H9 (cell line): Measurements from ENCODE around the gene IL6ST. TPM values are rescaled to one million over a fixed set of nuclear protein-coding genes. Genes with fewer than 3 reads are reported as not detected.

ENCODE experiments used
- DNase-seq: peaks from one replicate; pipeline ENCODE4 v3.0.0-alpha.2; 2017
- H2AFZ ChIP-seq: one replicate; pipeline ENCODE4 v1.6.1; 2013; ENCODE audit warnings: mild to moderate bottlenecking, low read length, control low read depth, moderate library complexity
- H2AK5ac ChIP-seq: 2 replicates; pipeline ENCODE4 v1.6.1; 2013; ENCODE audit warnings: low read length, control low read depth, mixed read lengths; ENCODE audit not compliant: insufficient read length
- H2BK120ac ChIP-seq: one replicate; pipeline ENCODE4 v1.6.1; 2013; ENCODE audit warnings: low read depth, mild to moderate bottlenecking, low read length, control low read depth, inconsistent platforms; ENCODE audit not compliant: poor library complexity, severe bottlenecking
- H2BK12ac ChIP-seq: 2 replicates; pipeline ENCODE4 v1.6.1; 2013; ENCODE audit warnings: low read length, control low read depth, mixed read lengths, low read depth; ENCODE audit not compliant: insufficient read length
- H2BK15ac ChIP-seq: 2 replicates; pipeline ENCODE4 v1.6.1; 2013; ENCODE audit warnings: low read depth, low read length, control low read depth
- H2BK20ac ChIP-seq: one replicate; pipeline ENCODE4 v1.6.1; 2013; ENCODE audit warnings: low read depth, mild to moderate bottlenecking, low read length, control low read depth, inconsistent platforms; ENCODE audit not compliant: poor library complexity, severe bottlenecking
- H2BK5ac ChIP-seq: 2 replicates; pipeline ENCODE4 v1.6.1; 2013; ENCODE audit warnings: low read length, control low read depth, mixed read lengths; ENCODE audit not compliant: insufficient read length
- H3K14ac ChIP-seq: 2 replicates; pipeline ENCODE4 v1.6.1; 2013; ENCODE audit warnings: low read length, control low read depth; ENCODE audit not compliant: insufficient read depth
- H3K18ac ChIP-seq: 2 replicates; pipeline ENCODE4 v1.6.1; 2013; ENCODE audit warnings: low read depth, mild to moderate bottlenecking, mixed read lengths, low read length, control low read depth; ENCODE audit not compliant: insufficient read length
- H3K23ac ChIP-seq: 2 replicates; pipeline ENCODE4 v1.6.1; 2013; ENCODE audit warnings: low read length, control low read depth, mixed read lengths, low read depth; ENCODE audit not compliant: insufficient read length
- H3K23me2 ChIP-seq: 2 replicates; pipeline ENCODE4 v1.6.1; 2013; ENCODE audit warnings: low read depth, mild to moderate bottlenecking, mixed read lengths, low read length, control low read depth; ENCODE audit not compliant: insufficient read length, poor library complexity, severe bottlenecking
- H3K27ac ChIP-seq: 2 replicates; pipeline ENCODE4 v1.5.1; 2013; ENCODE audit warnings: low read length, control low read depth, mixed read lengths, low read depth; ENCODE audit not compliant: insufficient read length
- H3K27me3 ChIP-seq: 2 replicates; pipeline ENCODE4 v1.6.1; 2013; ENCODE audit warnings: low read length, control low read depth, inconsistent platforms; ENCODE audit not compliant: insufficient read depth
- H3K4ac ChIP-seq: 2 replicates; pipeline ENCODE4 v1.6.1; 2013; ENCODE audit warnings: low read depth, mild to moderate bottlenecking, control low read depth, inconsistent platforms, low read length, moderate library complexity
- H3K4me1 ChIP-seq: 2 replicates; pipeline ENCODE4 v1.6.1; 2013; ENCODE audit warnings: low read length, control low read depth, inconsistent platforms; ENCODE audit not compliant: insufficient read depth
- H3K4me2 ChIP-seq: 2 replicates; pipeline ENCODE4 v1.6.1; 2013; ENCODE audit warnings: low read length, control low read depth, mixed read lengths; ENCODE audit not compliant: insufficient read length, insufficient read depth
- H3K56ac ChIP-seq: 2 replicates; pipeline ENCODE4 v1.6.1; 2013; ENCODE audit warnings: low read depth, mild to moderate bottlenecking, mixed read lengths, low read length, control low read depth; ENCODE audit not compliant: insufficient read length
- H3K79me1 ChIP-seq: 2 replicates; pipeline ENCODE4 v1.6.1; 2013; ENCODE audit warnings: low read depth, mild to moderate bottlenecking, moderate library complexity, low read length, control low read depth, inconsistent platforms; ENCODE audit not compliant: insufficient read depth, poor library complexity, severe bottlenecking
- H3K79me2 ChIP-seq: 2 replicates; pipeline ENCODE4 v1.6.1; 2013; ENCODE audit warnings: low read length, control low read depth, inconsistent platforms; ENCODE audit not compliant: insufficient read depth
- H3K9ac ChIP-seq: 2 replicates; pipeline ENCODE4 v1.6.1; 2013; ENCODE audit warnings: low read length, control low read depth, mixed read lengths; ENCODE audit not compliant: insufficient read length; ENCODE audit errors: extremely low read depth
- H3K9me3 ChIP-seq: one replicate; pipeline ENCODE4 v1.6.1; 2013; ENCODE audit warnings: low read depth, low read length, inconsistent platforms; ENCODE audit not compliant: control insufficient read depth
- H3T11ph ChIP-seq: one replicate; pipeline ENCODE4 v1.6.1; 2013; ENCODE audit warnings: mild to moderate bottlenecking, low read length, control low read depth, inconsistent platforms
- H4K20me1 ChIP-seq: one replicate; pipeline ENCODE4 v1.6.1; 2013; ENCODE audit not compliant: control insufficient read depth, insufficient read length, insufficient read depth
- H4K5ac ChIP-seq: 2 replicates; pipeline ENCODE4 v1.6.1; 2013; ENCODE audit warnings: low read depth, mild to moderate bottlenecking, mixed read lengths, low read length, control low read depth; ENCODE audit not compliant: insufficient read length
- H4K8ac ChIP-seq: replicated peaks from 2 replicates; pipeline ENCODE4 v1.6.1; 2013; ENCODE audit warnings: low read length, control low read depth, mixed read lengths, low read depth; ENCODE audit not compliant: insufficient read length
- H4K91ac ChIP-seq: 2 replicates; pipeline ENCODE4 v1.6.1; 2013; ENCODE audit warnings: low read depth, mild to moderate bottlenecking, moderate library complexity, mixed read lengths, low read length, control low read depth; ENCODE audit not compliant: insufficient read length
- H3K27ac Mint-ChIP-seq, 3 experiments: 2 replicates in 2 of 3; 3 replicates in 1 of 3; pipeline ENCODE4 v1.8.0; 2020 to 2021; ENCODE audit warnings: mixed read lengths in 3 of 3, mild to moderate bottlenecking in 1 of 3, moderate library complexity in 1 of 3
- H3K27me3 Mint-ChIP-seq: 2 replicates; pipeline ENCODE4 v1.8.0; 2021; ENCODE audit warnings: low read depth, mild to moderate bottlenecking, moderate library complexity, mixed read lengths
- H3K36me3 Mint-ChIP-seq, 3 experiments: 2 replicates in 2 of 3; 3 replicates in 1 of 3; pipeline ENCODE4 v1.8.0; 2020 to 2021; ENCODE audit warnings: low read depth in 3 of 3, mixed read lengths in 3 of 3; ENCODE audit not compliant: insufficient read depth in 1 of 3
- H3K4me1 Mint-ChIP-seq, 2 experiments: 2 replicates each; pipeline ENCODE4 v1.8.0; 2020; ENCODE audit warnings: mixed read lengths in 2 of 2
- H3K4me3 Mint-ChIP-seq, 2 experiments: 2 replicates in 1 of 2; 3 replicates in 1 of 2; pipeline ENCODE4 v1.8.0; 2020 to 2021; ENCODE audit warnings: mild to moderate bottlenecking in 2 of 2, mixed read lengths in 2 of 2, moderate library complexity in 1 of 2
- H3K9me3 Mint-ChIP-seq, 2 experiments: 2 replicates in 1 of 2; 3 replicates in 1 of 2; pipeline ENCODE4 v1.8.0; 2020; ENCODE audit warnings: mild to moderate bottlenecking in 2 of 2, mixed read lengths in 2 of 2, moderate library complexity in 1 of 2
- WGBS: extraction: QIAGEN DNeasy Blood & Tissue Kit; methylation state at CpG from one replicate; pipeline ENCODE4 v1.1.7; 2013; ENCODE audit warnings: missing lambda C conversion rate, low lambda C conversion rate, mixed read lengths; ENCODE audit not compliant: insufficient read length; ENCODE audit errors: extremely low coverage; 5-methylcytosine and 5-hydroxymethylcytosine counted together
- total RNA-seq: library from RNA; stranded (reverse); gene quantifications from 2 replicates; pipeline ENCODE4 v1.2.1, GENCODE V29; 2021
- TF ChIP-seq, protein P1 (sequence below): fragments of 200-600 bp; sonication (generic); conservative IDR thresholded peaks from 3 replicates; pipeline ENCODE4 v1.8.0; 2021; ENCODE audit warnings: antibody characterized with exemption, mild to moderate bottlenecking

The IL6ST gene
- total RNA-seq, 1 experiment from 2014 or later, result 11.1 TPM

DNA sequence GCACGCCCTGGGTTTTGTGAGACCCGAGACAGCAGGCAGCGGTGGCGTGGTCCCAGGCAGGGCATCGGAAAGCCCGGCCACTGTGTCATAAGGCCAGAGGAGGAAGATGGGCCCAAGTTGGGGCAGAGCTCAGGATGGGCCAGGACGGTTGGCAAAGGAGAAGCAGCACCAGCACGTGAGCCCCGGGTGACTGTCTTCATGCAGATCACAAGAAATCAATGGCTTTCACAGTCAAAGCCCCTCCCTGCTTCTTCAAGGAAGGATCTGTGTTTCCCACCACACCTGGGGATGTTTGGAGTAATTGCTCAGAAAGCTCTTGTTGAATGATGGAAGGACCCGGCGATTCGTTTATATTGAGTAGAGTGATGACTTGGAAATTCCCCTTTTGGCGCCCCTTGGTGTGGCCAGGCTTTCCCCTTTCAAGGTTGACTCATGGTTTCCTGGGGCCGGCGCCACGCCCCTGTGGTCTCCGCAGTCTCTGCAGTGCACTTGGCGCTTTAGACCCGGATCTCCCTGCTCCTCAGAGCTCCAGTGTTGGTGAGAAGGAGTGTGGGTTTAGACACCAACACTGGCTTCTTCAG is 91.6 kb downstream of the IL6ST start:
- no peaks in the 10 kb centered on the region; the same call in 1 of the 2 replicates for H3K27me3 Mint-ChIP-seq
- H4K8ac ChIP-seq, result no peak overlapping the region
- no peak overlapping the region for H3K56ac ChIP-seq
- no peak overlapping the region for H2BK5ac ChIP-seq
- no peak overlapping the region for H3K23ac ChIP-seq
- H3K27me3 ChIP-seq, result no peaks in the 10 kb centered on the region
- H3K4me1 ChIP-seq, result no peaks in the 10 kb centered on the region
- H2BK20ac ChIP-seq, result no peak overlapping the region
- no peak overlapping the region for H3K4ac ChIP-seq
- H4K5ac ChIP-seq, result no peak overlapping the region
- H4K91ac ChIP-seq, result no peak overlapping the region
- H2BK15ac ChIP-seq, result no peak overlapping the region
- H3K36me3 Mint-ChIP-seq, result no peaks in the 10 kb centered on the region
- no peaks in the 10 kb centered on the region for H3K23me2 ChIP-seq
- TF ChIP-seq, protein P1, sequence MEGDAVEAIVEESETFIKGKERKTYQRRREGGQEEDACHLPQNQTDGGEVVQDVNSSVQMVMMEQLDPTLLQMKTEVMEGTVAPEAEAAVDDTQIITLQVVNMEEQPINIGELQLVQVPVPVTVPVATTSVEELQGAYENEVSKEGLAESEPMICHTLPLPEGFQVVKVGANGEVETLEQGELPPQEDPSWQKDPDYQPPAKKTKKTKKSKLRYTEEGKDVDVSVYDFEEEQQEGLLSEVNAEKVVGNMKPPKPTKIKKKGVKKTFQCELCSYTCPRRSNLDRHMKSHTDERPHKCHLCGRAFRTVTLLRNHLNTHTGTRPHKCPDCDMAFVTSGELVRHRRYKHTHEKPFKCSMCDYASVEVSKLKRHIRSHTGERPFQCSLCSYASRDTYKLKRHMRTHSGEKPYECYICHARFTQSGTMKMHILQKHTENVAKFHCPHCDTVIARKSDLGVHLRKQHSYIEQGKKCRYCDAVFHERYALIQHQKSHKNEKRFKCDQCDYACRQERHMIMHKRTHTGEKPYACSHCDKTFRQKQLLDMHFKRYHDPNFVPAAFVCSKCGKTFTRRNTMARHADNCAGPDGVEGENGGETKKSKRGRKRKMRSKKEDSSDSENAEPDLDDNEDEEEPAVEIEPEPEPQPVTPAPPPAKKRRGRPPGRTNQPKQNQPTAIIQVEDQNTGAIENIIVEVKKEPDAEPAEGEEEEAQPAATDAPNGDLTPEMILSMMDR, result no peak
- no peak overlapping the region for H2AFZ ChIP-seq
- no peak overlapping the region for H3K4me2 ChIP-seq
- no peak overlapping the region for H3K27ac ChIP-seq
- no peak for DNase-seq
- H3K9me3 ChIP-seq, result no peaks in the 10 kb centered on the region
- H3K9ac ChIP-seq, result no peak overlapping the region
- H3K79me2 ChIP-seq, result no peaks in the 10 kb centered on the region
- H3K4me1 Mint-ChIP-seq, result no peaks in the 10 kb centered on the region
- no peaks in the 10 kb centered on the region for H3K79me1 ChIP-seq
- H3K14ac ChIP-seq, result no peak overlapping the region; the same call in 1 of the 2 replicates
- H4K20me1 ChIP-seq, result no peaks in the 10 kb centered on the region
- no CpG with 5 or more reads among the region's 19 CpGs for WGBS
- H3K27ac Mint-ChIP-seq, result no peak overlapping the region
- H3K18ac ChIP-seq, result no peak overlapping the region
- no peak overlapping the region for H2AK5ac ChIP-seq
- H2BK12ac ChIP-seq, result no peak overlapping the region
- no peak overlapping the region for H3K4me3 Mint-ChIP-seq
- no peak overlapping the region for H3T11ph ChIP-seq
- H2BK120ac ChIP-seq, result no peak overlapping the region
- H3K9me3 Mint-ChIP-seq, result no peaks in the 10 kb centered on the region
